A673 (cell line): ENCODE data around the gene DZIP1.

Experiments
- EZH2 ChIP-seq: fragments of 200-600 bp; sonication (generic); IDR thresholded peaks from 2 replicates; pipeline ENCODE4 v1.6.1; 2017; ENCODE audit warnings: borderline replicate concordance, low read depth, mild to moderate bottlenecking, mixed read lengths, antibody characterized with exemption, low read length; ENCODE audit not compliant: poor library complexity, severe bottlenecking
- TF ChIP-seq, protein P1 (sequence below): fragments of 300-800, 200-600 bp; sonication (generic); conservative IDR thresholded peaks from 2 replicates; pipeline ENCODE4 v1.5.1; 2017; ENCODE audit warnings: low read depth, mild to moderate bottlenecking, antibody characterized with exemption, low read length, moderate library complexity, mixed read lengths

DNA sequence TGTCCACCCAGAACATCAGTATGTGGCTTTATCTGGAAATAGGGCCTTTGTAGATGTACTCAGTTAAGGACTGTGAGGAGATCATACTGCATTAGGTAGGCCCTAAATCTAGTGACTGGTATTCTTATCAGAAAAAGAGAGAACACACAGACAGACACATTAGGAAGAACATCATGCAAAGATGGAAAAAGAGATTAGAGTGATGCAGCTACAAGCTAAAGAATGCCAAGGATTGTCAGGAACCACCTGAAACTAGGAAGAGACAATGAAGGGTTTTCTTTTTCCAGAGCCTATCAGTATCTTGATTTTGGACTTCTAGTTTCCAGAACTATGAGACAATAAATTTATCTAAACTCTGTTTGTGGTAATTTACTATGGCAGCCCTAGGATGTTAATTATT, 15.0 kb upstream of the DZIP1 start:
- TF ChIP-seq, protein P1, sequence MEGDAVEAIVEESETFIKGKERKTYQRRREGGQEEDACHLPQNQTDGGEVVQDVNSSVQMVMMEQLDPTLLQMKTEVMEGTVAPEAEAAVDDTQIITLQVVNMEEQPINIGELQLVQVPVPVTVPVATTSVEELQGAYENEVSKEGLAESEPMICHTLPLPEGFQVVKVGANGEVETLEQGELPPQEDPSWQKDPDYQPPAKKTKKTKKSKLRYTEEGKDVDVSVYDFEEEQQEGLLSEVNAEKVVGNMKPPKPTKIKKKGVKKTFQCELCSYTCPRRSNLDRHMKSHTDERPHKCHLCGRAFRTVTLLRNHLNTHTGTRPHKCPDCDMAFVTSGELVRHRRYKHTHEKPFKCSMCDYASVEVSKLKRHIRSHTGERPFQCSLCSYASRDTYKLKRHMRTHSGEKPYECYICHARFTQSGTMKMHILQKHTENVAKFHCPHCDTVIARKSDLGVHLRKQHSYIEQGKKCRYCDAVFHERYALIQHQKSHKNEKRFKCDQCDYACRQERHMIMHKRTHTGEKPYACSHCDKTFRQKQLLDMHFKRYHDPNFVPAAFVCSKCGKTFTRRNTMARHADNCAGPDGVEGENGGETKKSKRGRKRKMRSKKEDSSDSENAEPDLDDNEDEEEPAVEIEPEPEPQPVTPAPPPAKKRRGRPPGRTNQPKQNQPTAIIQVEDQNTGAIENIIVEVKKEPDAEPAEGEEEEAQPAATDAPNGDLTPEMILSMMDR, result no peak
- no peak for TF ChIP-seq EZH2
